ENCODE data around the gene COA5.

The COA5 gene

GRCh38 chr2:98572211-98572610, 36.1 kb downstream of the COA5 start:
- H3K4me3 Mint-ChIP-seq = no peak overlapping the region
- H3K27ac Mint-ChIP-seq = no peak overlapping the region
- DNase-seq (ENCODE audit: low spot score in 2 of 2) (no peak), ATAC-seq (ENCODE audit: low read depth) (no peak)
- no peaks in the 10 kb centered on the region for H3K9me3 Mint-ChIP-seq
- peaks cover 3% of the 10 kb centered on the region for H3K4me1 Mint-ChIP-seq
- H3K27me3 Mint-ChIP-seq = no peaks in the 10 kb centered on the region
- H3K36me3 Mint-ChIP-seq = peaks cover 23% of the 10 kb centered on the region

- no peak for DNase-seq (ENCODE audit: low spot score in 2 of 2)
- H3K27me3 Mint-ChIP-seq = no peaks in the 10 kb centered on the region
- H3K4me3 Mint-ChIP-seq = no peak overlapping the region
- H3K4me1 Mint-ChIP-seq = peaks cover 3% of the 10 kb centered on the region
- H3K9me3 Mint-ChIP-seq = no peaks in the 10 kb centered on the region
- H3K27ac Mint-ChIP-seq = no peak overlapping the region
- H3K36me3 Mint-ChIP-seq = peaks cover 27% of the 10 kb centered on the region
- no peak for ATAC-seq (ENCODE audit: low read depth)
Measured at GRCh38 chr2:98571796-98572195, 36.5 kb downstream of the COA5 start.

GRCh38 chr2:98571121-98571701, 37.1 kb downstream of the COA5 start:
- H3K27me3 Mint-ChIP-seq = no peaks in the 10 kb centered on the region
- H3K4me3 Mint-ChIP-seq = no peak overlapping the region
- no peak for ATAC-seq (ENCODE audit: low read depth)
- no peak for DNase-seq (ENCODE audit: low spot score in 2 of 2)
- peaks cover 27% of the 10 kb centered on the region for H3K36me3 Mint-ChIP-seq
- peaks cover 3% of the 10 kb centered on the region for H3K4me1 Mint-ChIP-seq
- H3K27ac Mint-ChIP-seq = no peak overlapping the region
- no peaks in the 10 kb centered on the region for H3K9me3 Mint-ChIP-seq

GRCh38 chr2:98570356-98570755, 38.0 kb downstream of the COA5 start:
- DNase-seq (ENCODE audit: low spot score in 2 of 2) (no peak), ATAC-seq (ENCODE audit: low read depth) (no peak)
- peaks cover 25% of the 10 kb centered on the region for H3K36me3 Mint-ChIP-seq
- H3K27ac Mint-ChIP-seq = no peak overlapping the region
- H3K4me1 Mint-ChIP-seq = peaks cover 3% of the 10 kb centered on the region
- H3K9me3 Mint-ChIP-seq = no peaks in the 10 kb centered on the region
- H3K27me3 Mint-ChIP-seq = no peaks in the 10 kb centered on the region
- no peak overlapping the region for H3K4me3 Mint-ChIP-seq

GRCh38 chr2:98569915-98570314, 38.4 kb downstream of the COA5 start:
- H3K27me3 Mint-ChIP-seq = no peaks in the 10 kb centered on the region
- ATAC-seq (ENCODE audit: low read depth) (no peak), DNase-seq (ENCODE audit: low spot score in 2 of 2) (no peak)
- peaks cover 3% of the 10 kb centered on the region for H3K4me1 Mint-ChIP-seq
- no peak overlapping the region for H3K4me3 Mint-ChIP-seq
- peaks cover 24% of the 10 kb centered on the region for H3K36me3 Mint-ChIP-seq
- H3K9me3 Mint-ChIP-seq = no peaks in the 10 kb centered on the region
- no peak overlapping the region for H3K27ac Mint-ChIP-seq

GRCh38 chr2:98569197-98569793, 39.0 kb downstream of the COA5 start:
- Mint-ChIP-seq H3K36me3 (peaks cover 24% of the 10 kb centered on the region), H3K4me1 (peaks cover 3% of the 10 kb centered on the region), H3K4me3 (no peak overlapping the region), H3K27me3 (no peaks in the 10 kb centered on the region), H3K9me3 (no peaks in the 10 kb centered on the region), H3K27ac (peak overlapping the region; percentile 66)
- DNase-seq (ENCODE audit: low spot score in 2 of 2) (peak; percentile 58 to 71), ATAC-seq (ENCODE audit: low read depth) (peak; percentile 93)

GRCh38 chr2:98568161-98568956, 40.0 kb downstream of the COA5 start:
- no peak overlapping the region for H3K27ac Mint-ChIP-seq
- no peak overlapping the region for H3K4me3 Mint-ChIP-seq
- ATAC-seq (ENCODE audit: low read depth) = no peak
- H3K9me3 Mint-ChIP-seq = no peaks in the 10 kb centered on the region
- no peaks in the 10 kb centered on the region for H3K27me3 Mint-ChIP-seq
- peaks cover 24% of the 10 kb centered on the region for H3K36me3 Mint-ChIP-seq
- peaks cover 3% of the 10 kb centered on the region for H3K4me1 Mint-ChIP-seq
- no peak for DNase-seq (ENCODE audit: low spot score in 2 of 2)

GRCh38 chr2:98565941-98566340, 42.4 kb downstream of the COA5 start:
- H3K36me3 Mint-ChIP-seq = peaks cover 25% of the 10 kb centered on the region
- DNase-seq (ENCODE audit: low spot score in 2 of 2) (no peak), ATAC-seq (ENCODE audit: low read depth) (no peak)
- H3K27ac Mint-ChIP-seq = no peak overlapping the region
- H3K4me1 Mint-ChIP-seq = peaks cover 3% of the 10 kb centered on the region
- no peaks in the 10 kb centered on the region for H3K27me3 Mint-ChIP-seq
- no peaks in the 10 kb centered on the region for H3K9me3 Mint-ChIP-seq
- H3K4me3 Mint-ChIP-seq = no peak overlapping the region

- peaks cover 3% of the 10 kb centered on the region for H3K4me1 Mint-ChIP-seq
- ATAC-seq (ENCODE audit: low read depth) = no peak
- H3K27me3 Mint-ChIP-seq = no peaks in the 10 kb centered on the region
- H3K27ac Mint-ChIP-seq = no peak overlapping the region
- H3K9me3 Mint-ChIP-seq = no peaks in the 10 kb centered on the region
- H3K4me3 Mint-ChIP-seq = no peak overlapping the region
- peaks cover 26% of the 10 kb centered on the region for H3K36me3 Mint-ChIP-seq
- no peak for DNase-seq (ENCODE audit: low spot score in 2 of 2)
Measured at GRCh38 chr2:98565286-98565860, 42.9 kb downstream of the COA5 start.

- Mint-ChIP-seq H3K27ac (no peak overlapping the region), H3K9me3 (no peaks in the 10 kb centered on the region), H3K27me3 (no peaks in the 10 kb centered on the region), H3K4me1 (peaks cover 7% of the 10 kb centered on the region), H3K36me3 (peaks cover 18% of the 10 kb centered on the region), H3K4me3 (no peak overlapping the region)
- DNase-seq (ENCODE audit: low spot score in 2 of 2) (no peak), ATAC-seq (ENCODE audit: low read depth) (no peak)
Measured at GRCh38 chr2:98564541-98565132, 43.7 kb downstream of the COA5 start.

GRCh38 chr2:98563394-98563793, 44.9 kb downstream of the COA5 start:
- Mint-ChIP-seq H3K27me3 (no peaks in the 10 kb centered on the region), H3K27ac (no peak overlapping the region), H3K4me3 (no peak overlapping the region), H3K4me1 (peaks cover 8% of the 10 kb centered on the region), H3K9me3 (no peaks in the 10 kb centered on the region), H3K36me3 (peaks cover 15% of the 10 kb centered on the region)
- no peak for ATAC-seq (ENCODE audit: low read depth)
- no peak for DNase-seq (ENCODE audit: low spot score in 2 of 2)

GRCh38 chr2:98561902-98562695, 46.2 kb downstream of the COA5 start:
- H3K27ac Mint-ChIP-seq = no peak overlapping the region
- H3K27me3 Mint-ChIP-seq = no peaks in the 10 kb centered on the region
- no peak overlapping the region for H3K4me3 Mint-ChIP-seq
- ATAC-seq (ENCODE audit: low read depth) = no peak
- peaks cover 8% of the 10 kb centered on the region for H3K4me1 Mint-ChIP-seq
- H3K36me3 Mint-ChIP-seq = peaks cover 14% of the 10 kb centered on the region
- H3K9me3 Mint-ChIP-seq = no peaks in the 10 kb centered on the region
- no peak for DNase-seq (ENCODE audit: low spot score in 2 of 2)

- H3K27me3 Mint-ChIP-seq = no peaks in the 10 kb centered on the region
- peaks cover 15% of the 10 kb centered on the region for H3K4me1 Mint-ChIP-seq
- no peaks in the 10 kb centered on the region for H3K9me3 Mint-ChIP-seq
- DNase-seq (ENCODE audit: low spot score in 2 of 2) (no peak), ATAC-seq (ENCODE audit: low read depth) (no peak)
- H3K36me3 Mint-ChIP-seq = peaks cover 6% of the 10 kb centered on the region
- no peak overlapping the region for H3K4me3 Mint-ChIP-seq
- H3K27ac Mint-ChIP-seq = no peak overlapping the region
Measured at GRCh38 chr2:98561018-98561417, 47.3 kb downstream of the COA5 start.
